Measurements from ENCODE around the gene KPNB1.

KPNB1 gene

GRCh38 chr17:47687328-47687690, 37.6 kb downstream of the KPNB1 start:
- Histone ChIP-seq H3K4me3 (replicated peaks; ENCODE audit: insufficient read depth, low read length) (no peak overlapping the region), H3K27ac (replicated peaks) (no peak overlapping the region), H3K27me3 (ENCODE audit: insufficient read depth, poor library complexity, severe bottlenecking) (no peaks in the 10 kb centered on the region)
- no peak for TF ChIP-seq REST (IDR thresholded peaks at IDR 0.05; ENCODE audit: insufficient replicate concordance, low read depth)
- no peak for TF ChIP-seq CTCF (IDR thresholded peaks at IDR 0.05; ENCODE audit: insufficient read depth, low read length)
- TF ChIP-seq GABPA (IDR thresholded peaks at IDR 0.05; ENCODE audit: low read depth), result no peak
- no peak for TF ChIP-seq POLR2AphosphoS5 (IDR thresholded peaks at IDR 0.05; ENCODE audit: low read depth)
- no peak for TF ChIP-seq SPI1 (IDR thresholded peaks at IDR 0.05; ENCODE audit: borderline replicate concordance, low read depth)
- no peak for DNase-seq (ENCODE audit: low read depth in 1 of 2, low spot score in 1 of 2)

GRCh38 chr17:47687748-47688147, 38.0 kb downstream of the KPNB1 start:
- H3K4me3 ChIP-seq (replicated peaks; ENCODE audit: insufficient read depth, low read length), result no peak overlapping the region
- TF ChIP-seq POLR2AphosphoS5 (IDR thresholded peaks at IDR 0.05; ENCODE audit: low read depth), result no peak
- TF ChIP-seq SPI1 (IDR thresholded peaks at IDR 0.05; ENCODE audit: borderline replicate concordance, low read depth), result no peak
- TF ChIP-seq GABPA (IDR thresholded peaks at IDR 0.05; ENCODE audit: low read depth), result no peak
- no peak for TF ChIP-seq CTCF (IDR thresholded peaks at IDR 0.05; ENCODE audit: insufficient read depth, low read length)
- no peak for TF ChIP-seq REST (IDR thresholded peaks at IDR 0.05; ENCODE audit: insufficient replicate concordance, low read depth)
- no peak for DNase-seq (ENCODE audit: low read depth in 1 of 2, low spot score in 1 of 2)
- H3K27me3 ChIP-seq (ENCODE audit: insufficient read depth, poor library complexity, severe bottlenecking), result no peaks in the 10 kb centered on the region
- H3K27ac ChIP-seq (replicated peaks), result no peak overlapping the region

- Histone ChIP-seq H3K27me3 (ENCODE audit: insufficient read depth, poor library complexity, severe bottlenecking) (no peaks in the 10 kb centered on the region), H3K27ac (replicated peaks) (no peak overlapping the region), H3K4me3 (replicated peaks; ENCODE audit: insufficient read depth, low read length) (no peak overlapping the region)
- TF ChIP-seq REST (IDR thresholded peaks at IDR 0.05; ENCODE audit: insufficient replicate concordance, low read depth), result no peak
- no peak for TF ChIP-seq GABPA (IDR thresholded peaks at IDR 0.05; ENCODE audit: low read depth)
- no peak for TF ChIP-seq SPI1 (IDR thresholded peaks at IDR 0.05; ENCODE audit: borderline replicate concordance, low read depth)
- TF ChIP-seq POLR2AphosphoS5 (IDR thresholded peaks at IDR 0.05; ENCODE audit: low read depth), result no peak
- no peak for TF ChIP-seq CTCF (IDR thresholded peaks at IDR 0.05; ENCODE audit: insufficient read depth, low read length)
- no peak for DNase-seq (ENCODE audit: low read depth in 1 of 2, low spot score in 1 of 2)
Observed at GRCh38 chr17:47690121-47690520, 40.4 kb downstream of the KPNB1 start.
